Measurements from ENCODE around the gene MIGA2.

The MIGA2 gene

DNA sequence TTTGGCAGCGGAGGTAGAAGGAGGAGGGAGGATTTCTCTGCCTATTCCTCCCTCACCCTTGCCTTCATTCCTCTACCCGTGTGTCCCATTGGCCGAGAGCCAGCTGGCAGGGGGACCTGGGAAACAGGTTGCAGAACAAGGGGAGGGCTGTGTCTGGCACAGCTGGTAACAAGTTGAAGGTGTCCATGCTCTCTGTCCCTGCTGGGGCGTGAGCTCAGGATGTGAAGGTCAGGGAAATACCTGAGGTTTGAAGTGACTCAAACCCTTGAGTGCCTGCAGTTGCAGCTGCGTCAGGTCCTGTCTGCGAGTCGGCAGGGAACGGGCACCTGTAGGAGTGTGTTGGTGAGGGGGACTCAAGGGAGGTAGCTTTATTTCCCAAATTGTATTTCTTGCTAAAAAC, 16.2 kb downstream of the MIGA2 start:
- POLR2A ChIA-PET, result no interaction called here
- H3K4me1 ChIP-seq (ENCODE audit: control insufficient read depth, insufficient read depth, low read length), result no peaks in the 10 kb centered on the region
- CTCF ChIA-PET, result no interaction called here
- no peaks in the 10 kb centered on the region for H3K9me3 ChIP-seq (ENCODE audit: control insufficient read depth, insufficient read depth, low read depth, low read length)
- no peak overlapping the region for H3K27ac ChIP-seq (ENCODE audit: extremely low read depth, low read depth, low read length)
- TF ChIP-seq SCRT2 (tag by site-specific recombination; IDR thresholded peaks at IDR 0.05) (peak; percentile 93), ZNF433 (tag by site-specific recombination; IDR thresholded peaks at IDR 0.05; ENCODE audit: low read depth) (no peak), ZNF10 (tag by site-specific recombination; IDR thresholded peaks at IDR 0.05) (peak; percentile 83), BCL11B (tag by site-specific recombination; IDR thresholded peaks at IDR 0.05; ENCODE audit: low read depth) (no peak), ZNF514 (tag by site-specific recombination; IDR thresholded peaks at IDR 0.05) (no peak), ZNF600 (tag by site-specific recombination; IDR thresholded peaks at IDR 0.05) (0 out of 2 replicates have a peak, but pooled peaks have one; percentile 19), ZBTB48 (tag by site-specific recombination; IDR thresholded peaks at IDR 0.05) (no peak), ZNF23 (tag by site-specific recombination; IDR thresholded peaks at IDR 0.05; ENCODE audit: borderline replicate concordance) (no peak), TCF7L2 (IDR thresholded peaks at IDR 0.05; ENCODE audit: borderline replicate concordance, low read depth, low read length) (no peak), ZNF404 (tag by site-specific recombination; IDR thresholded peaks at IDR 0.05) (no peak), ZIC2 (tag by site-specific recombination; IDR thresholded peaks at IDR 0.05) (peak; percentile 71), OSR2 (tag by site-specific recombination; IDR thresholded peaks at IDR 0.05) (no peak), ZNF544 (tag by site-specific recombination; IDR thresholded peaks at IDR 0.05) (no peak), ZNF302 (tag by site-specific recombination; IDR thresholded peaks at IDR 0.05; ENCODE audit: low read depth) (no peak), ZNF624 (tag by site-specific recombination; IDR thresholded peaks at IDR 0.05) (no peak), ZNF654 (tag by site-specific recombination; IDR thresholded peaks at IDR 0.05; ENCODE audit: low read depth) (no peak), SCRT1 (tag by site-specific recombination; IDR thresholded peaks at IDR 0.05; ENCODE audit: borderline replicate concordance) (peak; percentile 81), ZNF621 (tag by site-specific recombination; IDR thresholded peaks at IDR 0.05) (no peak)
- TF ChIP-seq, protein P1, sequence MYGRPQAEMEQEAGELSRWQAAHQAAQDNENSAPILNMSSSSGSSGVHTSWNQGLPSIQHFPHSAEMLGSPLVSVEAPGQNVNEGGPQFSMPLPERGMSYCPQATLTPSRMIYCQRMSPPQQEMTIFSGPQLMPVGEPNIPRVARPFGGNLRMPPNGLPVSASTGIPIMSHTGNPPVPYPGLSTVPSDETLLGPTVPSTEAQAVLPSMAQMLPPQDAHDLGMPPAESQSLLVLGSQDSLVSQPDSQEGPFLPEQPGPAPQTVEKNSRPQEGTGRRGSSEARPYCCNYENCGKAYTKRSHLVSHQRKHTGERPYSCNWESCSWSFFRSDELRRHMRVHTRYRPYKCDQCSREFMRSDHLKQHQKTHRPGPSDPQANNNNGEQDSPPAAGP (tag by site-specific recombination; IDR thresholded peaks at IDR 0.05), result no peak
- TF ChIP-seq, protein P2, sequence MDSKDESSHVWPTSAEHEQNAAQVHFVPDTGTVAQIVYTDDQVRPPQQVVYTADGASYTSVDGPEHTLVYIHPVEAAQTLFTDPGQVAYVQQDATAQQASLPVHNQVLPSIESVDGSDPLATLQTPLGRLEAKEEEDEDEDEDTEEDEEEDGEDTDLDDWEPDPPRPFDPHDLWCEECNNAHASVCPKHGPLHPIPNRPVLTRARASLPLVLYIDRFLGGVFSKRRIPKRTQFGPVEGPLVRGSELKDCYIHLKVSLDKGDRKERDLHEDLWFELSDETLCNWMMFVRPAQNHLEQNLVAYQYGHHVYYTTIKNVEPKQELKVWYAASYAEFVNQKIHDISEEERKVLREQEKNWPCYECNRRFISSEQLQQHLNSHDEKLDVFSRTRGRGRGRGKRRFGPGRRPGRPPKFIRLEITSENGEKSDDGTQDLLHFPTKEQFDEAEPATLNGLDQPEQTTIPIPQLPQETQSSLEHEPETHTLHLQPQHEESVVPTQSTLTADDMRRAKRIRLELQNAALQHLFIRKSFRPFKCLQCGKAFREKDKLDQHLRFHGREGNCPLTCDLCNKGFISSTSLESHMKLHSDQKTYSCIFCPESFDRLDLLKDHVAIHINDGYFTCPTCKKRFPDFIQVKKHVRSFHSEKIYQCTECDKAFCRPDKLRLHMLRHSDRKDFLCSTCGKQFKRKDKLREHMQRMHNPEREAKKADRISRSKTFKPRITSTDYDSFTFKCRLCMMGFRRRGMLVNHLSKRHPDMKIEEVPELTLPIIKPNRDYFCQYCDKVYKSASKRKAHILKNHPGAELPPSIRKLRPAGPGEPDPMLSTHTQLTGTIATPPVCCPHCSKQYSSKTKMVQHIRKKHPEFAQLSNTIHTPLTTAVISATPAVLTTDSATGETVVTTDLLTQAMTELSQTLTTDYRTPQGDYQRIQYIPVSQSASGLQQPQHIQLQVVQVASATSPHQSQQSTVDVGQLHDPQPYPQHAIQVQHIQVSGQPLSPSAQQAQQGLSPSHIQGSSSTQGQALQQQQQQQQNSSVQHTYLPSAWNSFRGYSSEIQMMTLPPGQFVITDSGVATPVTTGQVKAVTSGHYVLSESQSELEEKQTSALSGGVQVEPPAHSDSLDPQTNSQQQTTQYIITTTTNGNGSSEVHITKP (tag by site-specific recombination; IDR thresholded peaks at IDR 0.05), result 0 out of 2 replicates have a peak, but pooled peaks have one; percentile 24
- TF ChIP-seq, protein P3, sequence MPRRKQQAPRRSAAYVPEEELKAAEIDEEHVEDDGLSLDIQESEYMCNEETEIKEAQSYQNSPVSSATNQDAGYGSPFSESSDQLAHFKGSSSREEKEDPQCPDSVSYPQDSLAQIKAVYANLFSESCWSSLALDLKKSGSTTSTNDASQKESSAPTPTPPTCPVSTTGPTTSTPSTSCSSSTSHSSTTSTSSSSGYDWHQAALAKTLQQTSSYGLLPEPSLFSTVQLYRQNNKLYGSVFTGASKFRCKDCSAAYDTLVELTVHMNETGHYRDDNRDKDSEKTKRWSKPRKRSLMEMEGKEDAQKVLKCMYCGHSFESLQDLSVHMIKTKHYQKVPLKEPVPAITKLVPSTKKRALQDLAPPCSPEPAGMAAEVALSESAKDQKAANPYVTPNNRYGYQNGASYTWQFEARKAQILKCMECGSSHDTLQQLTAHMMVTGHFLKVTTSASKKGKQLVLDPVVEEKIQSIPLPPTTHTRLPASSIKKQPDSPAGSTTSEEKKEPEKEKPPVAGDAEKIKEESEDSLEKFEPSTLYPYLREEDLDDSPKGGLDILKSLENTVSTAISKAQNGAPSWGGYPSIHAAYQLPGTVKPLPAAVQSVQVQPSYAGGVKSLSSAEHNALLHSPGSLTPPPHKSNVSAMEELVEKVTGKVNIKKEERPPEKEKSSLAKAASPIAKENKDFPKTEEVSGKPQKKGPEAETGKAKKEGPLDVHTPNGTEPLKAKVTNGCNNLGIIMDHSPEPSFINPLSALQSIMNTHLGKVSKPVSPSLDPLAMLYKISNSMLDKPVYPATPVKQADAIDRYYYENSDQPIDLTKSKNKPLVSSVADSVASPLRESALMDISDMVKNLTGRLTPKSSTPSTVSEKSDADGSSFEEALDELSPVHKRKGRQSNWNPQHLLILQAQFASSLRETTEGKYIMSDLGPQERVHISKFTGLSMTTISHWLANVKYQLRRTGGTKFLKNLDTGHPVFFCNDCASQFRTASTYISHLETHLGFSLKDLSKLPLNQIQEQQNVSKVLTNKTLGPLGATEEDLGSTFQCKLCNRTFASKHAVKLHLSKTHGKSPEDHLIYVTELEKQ (tag by site-specific recombination; IDR thresholded peaks at IDR 0.05; ENCODE audit: borderline replicate concordance), result no peak
- TF ChIP-seq, protein P4, sequence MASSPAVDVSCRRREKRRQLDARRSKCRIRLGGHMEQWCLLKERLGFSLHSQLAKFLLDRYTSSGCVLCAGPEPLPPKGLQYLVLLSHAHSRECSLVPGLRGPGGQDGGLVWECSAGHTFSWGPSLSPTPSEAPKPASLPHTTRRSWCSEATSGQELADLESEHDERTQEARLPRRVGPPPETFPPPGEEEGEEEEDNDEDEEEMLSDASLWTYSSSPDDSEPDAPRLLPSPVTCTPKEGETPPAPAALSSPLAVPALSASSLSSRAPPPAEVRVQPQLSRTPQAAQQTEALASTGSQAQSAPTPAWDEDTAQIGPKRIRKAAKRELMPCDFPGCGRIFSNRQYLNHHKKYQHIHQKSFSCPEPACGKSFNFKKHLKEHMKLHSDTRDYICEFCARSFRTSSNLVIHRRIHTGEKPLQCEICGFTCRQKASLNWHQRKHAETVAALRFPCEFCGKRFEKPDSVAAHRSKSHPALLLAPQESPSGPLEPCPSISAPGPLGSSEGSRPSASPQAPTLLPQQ (tag by site-specific recombination; IDR thresholded peaks at IDR 0.05), result no peak
- no peak overlapping the region for H3K4me3 ChIP-seq (ENCODE audit: low read depth, low read length)
- peaks cover 0 to 36% of the 10 kb centered on the region in 2 experiments; a peak in 2 of 3 replicates for H3K36me3 ChIP-seq (ENCODE audit: control insufficient read depth in 2 of 2, insufficient read depth in 1 of 2, low read length in 2 of 2)
